ENCODE data around the gene CHRD.
"Not testable (repeated sequence)": the region's sequence is repeated elsewhere in the genome, so short reads cannot be mapped to it uniquely, and the experiment has no call there.

DNA sequence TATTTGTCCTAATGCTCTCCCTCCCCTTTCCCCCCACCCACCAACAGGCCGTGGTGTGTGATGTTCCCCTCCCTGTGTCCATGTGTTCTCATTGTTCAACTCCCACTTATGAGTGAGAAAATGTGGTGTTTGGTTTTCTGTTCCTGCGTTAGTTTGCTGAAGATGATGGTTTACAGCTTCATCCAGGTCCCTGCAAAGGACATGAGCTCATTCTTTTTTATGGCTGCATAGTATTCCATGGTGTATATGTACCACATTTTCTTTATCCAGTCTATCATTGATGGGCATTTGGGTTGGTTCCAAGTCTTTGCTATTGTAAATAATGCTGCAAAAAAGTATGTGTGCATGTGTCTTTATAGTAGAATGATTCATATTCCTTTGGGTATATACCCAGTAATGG lies 53.3 kb downstream of the CHRD start:
- not testable (repeated sequence) for TF ChIP-seq TAF1 (IDR thresholded peaks at IDR 0.05; ENCODE audit: borderline replicate concordance, low read depth, low read length); SPI1 (IDR thresholded peaks at IDR 0.05; ENCODE audit: borderline replicate concordance, insufficient read depth, low read depth, low read length); FOXM1 (IDR thresholded peaks at IDR 0.05; ENCODE audit: low read depth, low read length); SREBF2 (IDR thresholded peaks at IDR 0.05; ENCODE audit: low read length); POLR2AphosphoS5 (IDR thresholded peaks at IDR 0.05; ENCODE audit: low read length); TARDBP (IDR thresholded peaks at IDR 0.05; ENCODE audit: borderline replicate concordance); SIN3A (IDR thresholded peaks at IDR 0.05; ENCODE audit: low read depth, low read length); KDM1A (IDR thresholded peaks at IDR 0.05; ENCODE audit: borderline replicate concordance)
- TF ChIP-seq, protein P1, sequence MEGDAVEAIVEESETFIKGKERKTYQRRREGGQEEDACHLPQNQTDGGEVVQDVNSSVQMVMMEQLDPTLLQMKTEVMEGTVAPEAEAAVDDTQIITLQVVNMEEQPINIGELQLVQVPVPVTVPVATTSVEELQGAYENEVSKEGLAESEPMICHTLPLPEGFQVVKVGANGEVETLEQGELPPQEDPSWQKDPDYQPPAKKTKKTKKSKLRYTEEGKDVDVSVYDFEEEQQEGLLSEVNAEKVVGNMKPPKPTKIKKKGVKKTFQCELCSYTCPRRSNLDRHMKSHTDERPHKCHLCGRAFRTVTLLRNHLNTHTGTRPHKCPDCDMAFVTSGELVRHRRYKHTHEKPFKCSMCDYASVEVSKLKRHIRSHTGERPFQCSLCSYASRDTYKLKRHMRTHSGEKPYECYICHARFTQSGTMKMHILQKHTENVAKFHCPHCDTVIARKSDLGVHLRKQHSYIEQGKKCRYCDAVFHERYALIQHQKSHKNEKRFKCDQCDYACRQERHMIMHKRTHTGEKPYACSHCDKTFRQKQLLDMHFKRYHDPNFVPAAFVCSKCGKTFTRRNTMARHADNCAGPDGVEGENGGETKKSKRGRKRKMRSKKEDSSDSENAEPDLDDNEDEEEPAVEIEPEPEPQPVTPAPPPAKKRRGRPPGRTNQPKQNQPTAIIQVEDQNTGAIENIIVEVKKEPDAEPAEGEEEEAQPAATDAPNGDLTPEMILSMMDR (IDR thresholded peaks at IDR 0.05 in 2 of 3, conservative IDR thresholded peaks at IDR 0.05 in 1 of 3; ENCODE audit: control insufficient read depth in 2 of 3, extremely low read depth in 1 of 3, insufficient read depth in 1 of 3, low read depth in 3 of 3, low read length in 3 of 3): not testable (repeated sequence)

Data from GM12878 (cell line).